Activated effector memory CD4-positive, alpha-beta T cell treated with Interleukin-2 at 50 U/mL for 16 hours (primary cell): ENCODE results near the gene DHDH.

ENCODE experiments used
- DNase-seq: peaks from one replicate; pipeline ENCODE4 v3.0.0-alpha.2; 2020

Gene DHDH

DNA sequence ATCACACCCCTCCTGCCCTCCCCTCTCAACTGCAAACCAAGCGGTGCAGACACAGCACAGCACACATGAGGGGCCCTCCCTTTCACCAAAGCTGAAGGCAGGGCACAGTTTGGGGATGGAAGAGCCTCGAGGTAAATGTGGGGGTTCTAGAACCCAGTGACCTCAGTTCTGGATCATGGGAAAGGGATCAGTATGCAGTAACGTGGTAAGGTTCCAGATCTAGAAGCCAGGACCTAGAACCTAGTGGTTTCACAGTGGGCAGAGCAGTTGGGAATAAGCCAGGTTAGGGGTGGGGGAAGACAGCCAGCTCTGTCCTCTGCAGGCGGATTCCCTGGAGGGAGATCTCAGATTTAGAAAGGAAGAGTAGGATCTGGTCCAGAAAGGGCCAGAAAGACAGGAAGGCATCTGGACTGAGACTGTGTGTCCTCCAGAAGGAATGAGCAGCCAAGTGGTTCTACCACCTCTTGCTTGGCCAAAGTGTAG is 34.7 kb downstream of the DHDH start:
- no peak for DNase-seq

GRCh38 chr19:48968813-48969218 is 35.3 kb downstream of the DHDH start:
- no peak for DNase-seq

DNA sequence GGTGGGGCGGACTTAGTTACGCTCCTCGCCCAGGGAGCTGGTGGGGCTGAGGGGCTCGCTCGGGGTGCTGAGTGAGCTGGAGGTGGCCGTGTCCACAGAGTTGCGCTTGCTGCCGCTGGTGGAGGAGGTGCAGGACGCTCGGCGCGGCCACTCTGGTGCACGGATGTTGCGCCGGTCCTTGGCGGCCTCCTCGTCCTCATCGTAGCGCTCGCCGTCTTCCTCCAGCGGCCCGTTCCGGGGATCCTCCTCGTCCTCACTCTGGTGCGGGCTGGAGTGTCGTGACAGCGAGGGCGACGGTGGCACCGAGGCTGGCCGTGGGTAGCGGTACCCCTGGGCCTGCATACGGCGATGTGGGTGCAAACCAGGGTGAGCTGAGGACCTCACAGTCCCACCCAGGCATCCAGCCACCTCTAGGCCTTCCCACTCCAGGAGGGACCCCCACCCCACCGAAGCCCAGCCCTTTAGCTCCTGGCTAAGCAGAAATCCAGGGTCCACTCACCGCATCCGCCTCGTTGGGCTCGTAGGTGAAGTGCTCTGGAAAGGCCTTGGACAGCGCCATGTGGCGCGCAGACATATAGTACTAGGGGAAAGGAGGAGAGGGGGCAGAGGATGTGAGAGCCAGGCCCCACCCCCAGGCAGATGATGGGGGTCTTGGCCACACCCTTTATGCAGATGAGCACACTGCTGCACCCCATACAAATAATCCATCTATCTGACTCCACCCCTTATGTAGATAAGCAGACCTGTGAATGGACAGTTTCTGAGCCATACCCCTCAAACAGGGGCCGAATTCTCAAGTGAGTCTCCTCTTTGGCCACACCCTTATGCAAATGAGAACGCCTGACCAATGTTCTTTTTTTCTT is 36.0 kb downstream of the DHDH start:
- DNase-seq: no peak

- DNase-seq: no peak
Observed at GRCh38 chr19:48970139-48970766, 36.8 kb downstream of the DHDH start.

- peak; percentile 62 for DNase-seq
Observed at GRCh38 chr19:48970923-48971395, 37.5 kb downstream of the DHDH start.

DNA sequence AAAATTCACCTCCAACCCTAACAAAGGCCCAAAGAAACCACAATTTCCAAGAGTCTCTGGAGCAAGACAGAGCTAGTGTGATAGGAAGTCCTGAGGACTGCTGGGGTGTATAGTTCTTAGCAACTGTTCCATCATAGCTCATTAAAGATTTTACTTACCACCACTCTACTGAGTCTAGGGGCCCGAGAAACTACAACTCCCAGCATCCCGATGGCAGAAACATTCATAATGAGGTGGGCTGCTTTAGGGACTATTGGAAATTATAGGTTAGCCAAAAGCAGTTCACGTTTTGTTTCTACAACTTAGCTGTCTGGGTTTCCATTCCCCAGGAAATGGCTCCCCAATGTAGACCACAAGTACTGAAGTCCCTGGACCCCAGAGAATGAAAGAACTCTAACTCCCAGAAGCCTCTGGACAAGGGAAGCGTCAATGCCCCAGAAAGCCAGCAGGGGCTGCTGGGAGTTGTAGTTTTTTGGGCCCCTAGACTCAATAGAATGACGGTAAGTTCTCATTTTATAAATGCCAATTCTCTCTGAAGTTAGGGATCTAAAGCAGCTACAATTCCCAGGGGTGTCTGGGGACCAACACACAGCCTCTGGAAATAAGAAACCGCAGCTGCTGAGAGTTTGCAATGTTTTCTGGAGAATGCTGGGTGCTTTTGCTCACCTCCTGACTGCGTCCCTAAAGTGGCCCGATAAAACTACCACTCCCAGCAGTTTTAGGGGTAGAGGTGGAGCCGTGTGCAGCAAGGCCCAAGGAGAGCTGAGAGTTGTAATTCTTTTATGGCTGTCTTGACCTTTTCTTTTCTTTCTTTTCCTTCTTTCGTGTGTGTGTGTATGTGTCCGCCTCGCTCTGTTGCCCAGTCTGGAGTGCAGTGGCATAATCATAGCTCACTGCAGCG is 42.7 kb downstream of the DHDH start:
- DNase-seq: no peak

- DNase-seq: no peak
Observed at GRCh38 chr19:48977061-48977460, 43.6 kb downstream of the DHDH start.

DNA sequence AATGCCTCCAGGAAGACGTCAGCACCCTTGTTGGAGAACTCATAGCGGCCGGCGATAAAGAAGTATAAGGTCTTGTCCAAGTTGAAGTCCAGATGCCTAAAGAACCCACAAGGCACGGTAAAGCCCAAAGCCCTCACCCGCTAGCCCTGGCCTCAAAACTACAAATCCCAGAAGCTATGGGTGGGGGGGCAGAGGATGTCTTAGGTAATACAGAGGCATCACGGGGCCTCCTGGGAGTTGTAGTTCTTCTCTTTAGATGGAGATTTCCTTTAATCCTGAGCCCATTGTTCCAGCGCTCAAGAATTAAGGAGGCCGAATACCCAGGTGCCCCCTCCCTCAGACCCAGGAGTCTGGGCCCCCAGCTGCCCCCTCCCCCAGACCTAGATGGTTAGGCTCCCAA is 48.8 kb downstream of the DHDH start:
- no peak for DNase-seq

DNA sequence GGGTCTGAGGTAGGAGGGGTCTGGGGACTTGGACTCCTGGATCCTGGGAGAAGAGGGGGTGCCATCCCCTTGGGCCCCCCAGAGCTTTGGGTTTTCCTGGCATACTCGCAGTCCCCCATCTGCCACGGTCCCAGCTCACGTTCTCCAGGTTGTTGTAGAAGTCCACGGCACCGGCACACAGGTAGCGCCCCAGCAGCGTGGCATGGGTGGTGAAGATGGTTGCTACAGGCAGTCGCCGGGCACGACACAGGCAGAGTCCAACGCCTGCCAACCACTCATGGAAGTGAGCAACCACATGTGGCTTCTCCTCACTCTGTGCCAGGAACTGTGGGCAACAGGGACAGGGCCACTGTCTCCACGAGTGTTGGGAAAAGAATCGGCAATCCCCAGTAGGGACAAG is 52.2 kb downstream of the DHDH start:
- DNase-seq: no peak

DNA sequence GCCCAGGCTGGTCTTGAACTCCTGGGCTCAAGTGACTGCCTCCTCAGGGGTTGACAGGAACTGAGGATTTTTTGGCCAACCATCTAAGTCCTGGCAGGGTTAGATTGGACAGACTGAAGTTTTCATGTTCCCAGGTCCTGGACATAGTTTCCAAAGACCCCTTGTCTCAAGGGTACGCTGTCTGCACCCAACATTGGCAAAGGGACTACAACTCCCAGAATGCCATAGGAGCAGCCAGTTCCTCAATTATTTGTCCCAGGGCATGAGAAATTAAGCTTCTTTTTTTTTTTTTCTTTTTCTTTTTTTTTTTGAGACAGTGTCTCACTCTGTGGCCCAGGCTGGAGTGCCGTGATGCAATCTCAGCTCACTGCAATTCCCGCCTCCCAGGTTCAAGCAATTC is 52.7 kb downstream of the DHDH start:
- no peak for DNase-seq

DNA sequence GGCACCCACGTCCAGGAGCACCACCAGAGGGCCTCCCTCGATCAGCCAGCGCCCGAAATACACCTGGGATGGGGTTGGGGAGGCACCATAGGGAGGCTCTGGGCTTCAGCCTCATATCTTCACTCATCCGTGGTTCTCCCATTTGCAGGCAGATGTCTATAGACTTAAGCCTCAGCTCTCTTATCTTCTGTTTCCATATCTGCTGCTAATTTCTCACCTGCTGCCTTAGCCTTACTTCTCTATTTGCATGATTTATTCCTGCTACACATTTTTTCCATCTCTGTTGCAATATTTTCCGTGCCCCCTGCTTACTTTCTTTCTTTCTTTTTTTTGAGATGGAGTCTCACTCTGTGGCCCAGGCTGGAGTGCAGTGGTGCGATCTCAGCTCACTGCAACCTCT is 53.8 kb downstream of the DHDH start:
- DNase-seq: no peak

DNA sequence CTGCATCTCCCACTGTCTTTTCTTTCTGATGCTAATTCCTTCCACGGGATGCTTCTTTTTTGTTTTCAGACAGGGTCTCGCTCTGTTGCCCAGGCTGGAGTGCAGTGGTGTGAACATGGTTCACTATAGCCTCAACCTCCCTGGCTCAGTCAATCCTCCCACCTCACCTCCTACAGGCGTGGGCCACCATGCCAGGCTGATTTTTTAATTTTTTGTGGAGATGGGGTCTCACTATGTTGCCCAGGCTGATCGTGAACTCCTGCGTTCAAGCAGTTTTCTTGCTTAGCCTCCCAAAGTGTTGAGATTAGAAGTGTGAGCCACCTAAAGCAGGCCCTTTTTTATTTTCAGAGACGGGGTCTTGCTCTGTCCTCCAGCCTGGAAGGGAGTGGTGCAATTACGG is 54.8 kb downstream of the DHDH start:
- no peak for DNase-seq

DNA sequence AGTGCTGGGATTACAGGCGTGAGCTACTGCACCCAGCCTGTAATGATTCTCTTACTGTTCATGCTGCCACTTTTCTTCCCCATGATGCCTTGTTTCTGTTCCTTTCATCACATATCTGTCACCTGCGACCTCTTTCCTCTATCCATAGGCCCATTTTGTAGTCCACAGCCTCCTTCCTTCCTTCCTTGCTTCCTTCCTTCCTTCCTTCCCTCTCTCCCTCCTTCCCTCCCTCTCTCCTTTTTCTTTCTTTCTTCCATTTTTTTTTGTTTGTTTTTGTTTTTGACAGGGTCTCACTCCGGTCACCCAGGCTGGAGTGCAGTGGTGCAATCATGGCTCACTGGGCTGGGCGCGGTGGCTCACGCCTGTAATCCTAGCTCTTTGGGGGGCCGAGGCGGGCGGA is 55.4 kb downstream of the DHDH start:
- no peak for DNase-seq

- no peak for DNase-seq
Observed at GRCh38 chr19:48989701-48990291, 56.3 kb downstream of the DHDH start.

GRCh38 chr19:48990400-48990799 is 56.9 kb downstream of the DHDH start:
- DNase-seq: no peak

DNA sequence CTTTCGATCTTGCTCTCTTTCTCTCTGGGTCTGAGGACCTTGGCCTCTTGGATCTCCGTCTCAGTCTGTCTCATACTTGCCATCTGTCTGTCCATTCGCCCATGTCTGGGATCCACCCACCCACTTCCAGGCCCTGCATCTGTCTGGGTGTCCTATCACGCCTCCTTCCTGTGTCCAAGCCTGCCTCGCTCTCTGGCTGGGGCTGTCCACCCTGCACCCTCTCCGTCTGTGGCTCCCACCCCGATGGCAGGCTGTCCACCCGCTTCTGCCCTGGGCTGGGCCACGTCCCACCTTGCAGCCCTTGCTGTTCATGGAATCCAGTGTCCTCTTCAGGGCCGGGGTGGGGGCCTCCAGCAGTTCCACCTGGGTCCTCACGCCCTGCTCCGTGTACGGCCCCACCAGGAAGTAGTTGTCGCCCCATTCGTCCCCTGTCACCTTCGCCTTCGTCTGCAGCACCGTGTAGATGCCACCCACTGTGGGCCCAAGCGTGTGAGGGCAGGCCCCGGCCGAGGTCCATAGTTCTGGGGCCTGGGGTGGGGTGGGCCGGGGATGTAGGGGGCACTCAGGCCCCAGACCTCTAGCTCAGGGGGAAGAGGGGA is 57.6 kb downstream of the DHDH start:
- DNase-seq: no peak

- no peak for DNase-seq
Observed at GRCh38 chr19:48991873-48992580, 58.5 kb downstream of the DHDH start.

DNA sequence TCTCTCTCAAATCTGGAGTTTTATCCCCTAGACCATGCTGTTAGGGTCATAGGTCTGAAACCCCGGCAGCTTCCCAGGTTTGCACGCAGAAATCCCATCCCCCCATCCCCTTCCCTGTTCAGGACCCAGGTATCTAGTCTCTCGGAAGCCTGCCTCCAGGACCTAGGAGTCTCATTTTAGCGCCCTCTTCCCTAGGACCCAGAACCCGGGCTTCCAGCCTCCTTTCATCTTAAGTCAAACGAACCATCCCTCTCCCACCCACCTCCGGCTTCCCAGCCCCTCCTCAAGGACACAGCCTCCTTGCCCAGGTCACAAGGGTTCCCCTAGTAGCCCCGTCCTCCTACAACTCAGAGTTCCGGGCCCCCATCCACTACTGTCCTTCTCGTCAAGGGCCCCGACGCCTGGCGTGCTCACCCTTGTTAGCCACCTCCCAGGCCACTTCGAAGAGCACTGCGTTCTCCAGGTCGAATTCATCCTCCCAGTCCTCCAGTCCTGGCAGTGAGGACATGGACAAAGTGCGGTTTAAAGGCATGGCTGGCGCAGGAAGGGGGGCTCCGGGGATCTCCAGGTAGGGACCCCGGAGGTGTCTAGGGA is 59.2 kb downstream of the DHDH start:
- DNase-seq: no peak

GRCh38 chr19:48993175-48994034 is 59.9 kb downstream of the DHDH start, which contains the start of the genes GYS1 and RUVBL2:
Gene GYS1, minus strand, starts transcription at chr19:48993309. Its CDS starts 197 bp downstream, at chr19:48993112.
Gene RUVBL2, plus strand, starts transcription at chr19:48993887. Its CDS starts 25 bp downstream, at chr19:48993912.
- DNase-seq: peak; percentile 99

DNA sequence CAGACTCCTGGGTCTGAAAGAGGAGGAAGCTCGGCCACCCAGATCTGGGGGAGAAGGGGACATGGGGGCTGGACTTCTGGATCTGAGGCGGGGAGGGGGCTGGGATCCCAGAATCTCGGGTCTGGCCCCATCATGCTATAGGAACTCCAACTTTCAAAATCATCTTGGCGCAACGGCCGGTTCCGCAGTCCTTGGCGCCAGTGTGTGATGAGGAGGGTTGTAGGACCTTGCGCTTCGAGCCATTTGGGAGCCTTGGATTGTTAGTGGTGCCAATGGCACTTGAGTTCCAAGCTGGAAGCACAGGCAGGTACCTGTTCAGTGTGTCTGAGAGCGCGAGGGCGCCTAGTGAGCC is 60.5 kb downstream of the DHDH start:
- no peak for DNase-seq
